ENCODE measurements around the gene ANXA5. TPM values are rescaled to one million over a fixed set of nuclear protein-coding genes. Genes with fewer than 3 reads are reported as not detected.
"Not testable (repeated sequence)": the region's sequence is repeated elsewhere in the genome, so short reads cannot be mapped to it uniquely, and the experiment has no call there.

Gene ANXA5
- total and polyA plus RNA-seq, 2 experiments from 2014 or later, result 129 to 181 TPM

DNA sequence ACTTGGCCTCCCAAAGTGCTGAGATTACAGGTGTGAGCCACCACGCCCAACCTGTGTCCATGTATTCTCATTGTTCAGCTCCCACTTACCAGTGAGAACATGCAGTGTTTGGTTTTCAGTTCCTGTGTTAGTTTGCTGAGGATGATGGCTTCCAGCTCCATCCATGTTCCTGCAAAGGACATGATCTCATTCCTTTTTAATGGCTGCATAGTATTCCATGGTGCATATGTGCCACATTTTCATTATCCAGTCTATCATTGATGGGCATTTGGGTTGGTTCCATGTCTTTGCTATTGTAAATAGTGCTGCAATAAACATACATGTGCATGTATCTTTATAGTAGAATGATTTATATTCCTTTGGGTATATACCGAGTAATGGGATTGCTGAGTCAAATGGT is 33.0 kb upstream of the ANXA5 start:
- H3K27me3 ChIP-seq (ENCODE audit: insufficient read depth); H3K4me3 Mint-ChIP-seq; DNase-seq (ENCODE audit: low spot score); H2AFZ ChIP-seq; H4K20me1 ChIP-seq (replicated peaks; ENCODE audit: insufficient read depth); H3K27me3 Mint-ChIP-seq (ENCODE audit: insufficient read depth, low read depth, poor library complexity); H3K4me1 ChIP-seq (ENCODE audit: insufficient read depth); H3K27ac Mint-ChIP-seq; H3K4me2 ChIP-seq; H3K27ac ChIP-seq (ENCODE audit: low read depth); H3K9me3 Mint-ChIP-seq; H3K9me2 ChIP-seq (ENCODE audit: insufficient read depth); H3K36me3 Mint-ChIP-seq (ENCODE audit: low read depth); H3K36me3 ChIP-seq (ENCODE audit: insufficient read depth); H3F3A ChIP-seq (replicated peaks; ENCODE audit: low read depth); H3K4me3 ChIP-seq; H3K4me1 Mint-ChIP-seq; H3K79me2 ChIP-seq (replicated peaks; ENCODE audit: insufficient read depth); ATAC-seq: not testable (repeated sequence)

GRCh38 chr4:121728798-121729226 is 32.0 kb upstream of the ANXA5 start:
- H3K4me3 ChIP-seq, result no peak overlapping the region
- no peaks in the 10 kb centered on the region for H3K9me2 ChIP-seq (ENCODE audit: insufficient read depth)
- H3F3A ChIP-seq (replicated peaks; ENCODE audit: low read depth), result no peaks in the 10 kb centered on the region
- DNase-seq (ENCODE audit: low spot score) (no peak), ATAC-seq (no peak)
- no peak overlapping the region for H2AFZ ChIP-seq
- H4K20me1 ChIP-seq (replicated peaks; ENCODE audit: insufficient read depth), result no peaks in the 10 kb centered on the region
- Mint-ChIP-seq H3K9me3 (no peaks in the 10 kb centered on the region), H3K27ac (no peak overlapping the region), H3K36me3 (ENCODE audit: low read depth) (no peaks in the 10 kb centered on the region), H3K4me3 (no peak overlapping the region), H3K4me1 (peaks cover 4% of the 10 kb centered on the region; the same call in 2 of the 3 replicates), H3K27me3 (ENCODE audit: insufficient read depth, low read depth, poor library complexity) (no peaks in the 10 kb centered on the region)
- H3K27me3 ChIP-seq (ENCODE audit: insufficient read depth), result no peaks in the 10 kb centered on the region
- 0 out of 2 replicates have a peak, but pooled peaks cover 3% of the 10 kb centered on the region for H3K4me1 ChIP-seq (ENCODE audit: insufficient read depth)
- no peak overlapping the region for H3K4me2 ChIP-seq
- no peaks in the 10 kb centered on the region for H3K36me3 ChIP-seq (ENCODE audit: insufficient read depth)
- H3K79me2 ChIP-seq (replicated peaks; ENCODE audit: insufficient read depth), result no peaks in the 10 kb centered on the region
- H3K27ac ChIP-seq (ENCODE audit: low read depth), result no peak overlapping the region
- TF ChIP-seq CREB1 (CRISPR knock-in tag; IDR thresholded peaks at IDR 0.05; ENCODE audit: low read depth), result no peak
- no peak for TF ChIP-seq STAT1 (IDR thresholded peaks at IDR 0.05; ENCODE audit: unreplicated experiment)
- no peak for TF ChIP-seq JUNB (IDR thresholded peaks at IDR 0.05; ENCODE audit: unreplicated experiment)
- TF ChIP-seq, protein P1, sequence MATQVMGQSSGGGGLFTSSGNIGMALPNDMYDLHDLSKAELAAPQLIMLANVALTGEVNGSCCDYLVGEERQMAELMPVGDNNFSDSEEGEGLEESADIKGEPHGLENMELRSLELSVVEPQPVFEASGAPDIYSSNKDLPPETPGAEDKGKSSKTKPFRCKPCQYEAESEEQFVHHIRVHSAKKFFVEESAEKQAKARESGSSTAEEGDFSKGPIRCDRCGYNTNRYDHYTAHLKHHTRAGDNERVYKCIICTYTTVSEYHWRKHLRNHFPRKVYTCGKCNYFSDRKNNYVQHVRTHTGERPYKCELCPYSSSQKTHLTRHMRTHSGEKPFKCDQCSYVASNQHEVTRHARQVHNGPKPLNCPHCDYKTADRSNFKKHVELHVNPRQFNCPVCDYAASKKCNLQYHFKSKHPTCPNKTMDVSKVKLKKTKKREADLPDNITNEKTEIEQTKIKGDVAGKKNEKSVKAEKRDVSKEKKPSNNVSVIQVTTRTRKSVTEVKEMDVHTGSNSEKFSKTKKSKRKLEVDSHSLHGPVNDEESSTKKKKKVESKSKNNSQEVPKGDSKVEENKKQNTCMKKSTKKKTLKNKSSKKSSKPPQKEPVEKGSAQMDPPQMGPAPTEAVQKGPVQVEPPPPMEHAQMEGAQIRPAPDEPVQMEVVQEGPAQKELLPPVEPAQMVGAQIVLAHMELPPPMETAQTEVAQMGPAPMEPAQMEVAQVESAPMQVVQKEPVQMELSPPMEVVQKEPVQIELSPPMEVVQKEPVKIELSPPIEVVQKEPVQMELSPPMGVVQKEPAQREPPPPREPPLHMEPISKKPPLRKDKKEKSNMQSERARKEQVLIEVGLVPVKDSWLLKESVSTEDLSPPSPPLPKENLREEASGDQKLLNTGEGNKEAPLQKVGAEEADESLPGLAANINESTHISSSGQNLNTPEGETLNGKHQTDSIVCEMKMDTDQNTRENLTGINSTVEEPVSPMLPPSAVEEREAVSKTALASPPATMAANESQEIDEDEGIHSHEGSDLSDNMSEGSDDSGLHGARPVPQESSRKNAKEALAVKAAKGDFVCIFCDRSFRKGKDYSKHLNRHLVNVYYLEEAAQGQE (IDR thresholded peaks at IDR 0.05; ENCODE audit: unreplicated experiment), result no peak
- TF ChIP-seq ZNF331 (CRISPR knock-in tag; IDR thresholded peaks at IDR 0.05; ENCODE audit: low read depth), result no peak
- no peak for TF ChIP-seq POLR2AphosphoS5 (IDR thresholded peaks at IDR 0.05; ENCODE audit: low read depth)
- TF ChIP-seq ZNF114 (CRISPR knock-in tag; IDR thresholded peaks at IDR 0.05), result no peak
- TF ChIP-seq CTCF (conservative IDR thresholded peaks at IDR 0.05; ENCODE audit: low read depth in 2 of 2), result no peak
- no peak for TF ChIP-seq NANOG (IDR thresholded peaks at IDR 0.05; ENCODE audit: borderline replicate concordance)
- TF ChIP-seq EZH2phosphoT487 (IDR thresholded peaks at IDR 0.05; ENCODE audit: unreplicated experiment), result no peak
- no peak for TF ChIP-seq ETS1 (IDR thresholded peaks at IDR 0.05)
- no peak for TF ChIP-seq EZH2 (IDR thresholded peaks at IDR 0.05; ENCODE audit: low read depth, unreplicated experiment)
